ENCODE measurements around the gene GRID1. TPM values are rescaled to one million over a fixed set of nuclear protein-coding genes. Genes with fewer than 3 reads are reported as not detected.

Gene GRID1
- total RNA-seq, 3 donors from 2014 or later: 2.3 to 8.5 (median 5.9) TPM

GRCh38 chr10:86075512-86075911, 291.1 kb downstream of the GRID1 start:
- TF ChIP-seq POLR2A (IDR thresholded peaks at IDR 0.05) (no peak), POLR2AphosphoS5 (IDR thresholded peaks at IDR 0.05) (no peak), CTCF (IDR thresholded peaks at IDR 0.05) (no peak)
- Histone ChIP-seq H3K27me3 (no peaks in the 10 kb centered on the region), H3K36me3 (no peaks in the 10 kb centered on the region), H3K4me3 (no peak overlapping the region), H3K27ac (no peak overlapping the region), H3K9me3 (no peaks in the 10 kb centered on the region), H3K4me1 (no peaks in the 10 kb centered on the region)
- DNase-seq (ENCODE audit: low spot score in 2 of 2): no peak
- intact Hi-C loops (cut with DNase I; ENCODE audit: low total_unique reads): no loop called here

- Histone ChIP-seq H3K27me3 (no peaks in the 10 kb centered on the region), H3K36me3 (no peaks in the 10 kb centered on the region), H3K4me3 (no peak overlapping the region), H3K9me3 (no peaks in the 10 kb centered on the region), H3K27ac (no peak overlapping the region), H3K4me1 (no peaks in the 10 kb centered on the region)
- TF ChIP-seq POLR2AphosphoS5 (IDR thresholded peaks at IDR 0.05) (no peak), POLR2A (IDR thresholded peaks at IDR 0.05) (no peak), CTCF (IDR thresholded peaks at IDR 0.05) (no peak)
- DNase-seq (ENCODE audit: low spot score in 2 of 2): no peak
- intact Hi-C loops (cut with DNase I; ENCODE audit: low total_unique reads): no loop called here
These were observed 292.3 kb downstream of the GRID1 start for GRCh38 chr10:86074294-86074693.

- no peaks in the 10 kb centered on the region for H3K27me3 ChIP-seq
- H3K4me1 ChIP-seq: no peaks in the 10 kb centered on the region
- no peak for DNase-seq (ENCODE audit: low spot score in 2 of 2)
- H3K36me3 ChIP-seq: no peaks in the 10 kb centered on the region
- intact Hi-C loops (cut with DNase I; ENCODE audit: low total_unique reads): no loop called here
- H3K9me3 ChIP-seq: no peaks in the 10 kb centered on the region
- H3K27ac ChIP-seq: no peak overlapping the region
- H3K4me3 ChIP-seq: no peak overlapping the region
- no peak for TF ChIP-seq POLR2AphosphoS5 (IDR thresholded peaks at IDR 0.05)
- no peak for TF ChIP-seq CTCF (IDR thresholded peaks at IDR 0.05)
These were observed 293.2 kb downstream of the GRID1 start for GRCh38 chr10:86073199-86073977.

- intact Hi-C loops (cut with DNase I; ENCODE audit: low total_unique reads): no loop called here
- H3K4me3 ChIP-seq: no peak overlapping the region
- no peaks in the 10 kb centered on the region for H3K27me3 ChIP-seq
- H3K4me1 ChIP-seq: no peaks in the 10 kb centered on the region
- no peaks in the 10 kb centered on the region for H3K36me3 ChIP-seq
- H3K9me3 ChIP-seq: no peaks in the 10 kb centered on the region
- no peak overlapping the region for H3K27ac ChIP-seq
- no peak for TF ChIP-seq POLR2A (IDR thresholded peaks at IDR 0.05)
- no peak for TF ChIP-seq POLR2AphosphoS5 (IDR thresholded peaks at IDR 0.05)
- no peak for TF ChIP-seq CTCF (IDR thresholded peaks at IDR 0.05)
- no peak for DNase-seq (ENCODE audit: low spot score in 2 of 2)
These were observed 294.2 kb downstream of the GRID1 start for GRCh38 chr10:86072413-86072812.

GRCh38 chr10:86071758-86072157, 294.8 kb downstream of the GRID1 start:
- H3K4me1 ChIP-seq: no peaks in the 10 kb centered on the region
- H3K27me3 ChIP-seq: no peaks in the 10 kb centered on the region
- intact Hi-C loops (cut with DNase I; ENCODE audit: low total_unique reads): no loop called here
- H3K36me3 ChIP-seq: no peaks in the 10 kb centered on the region
- H3K27ac ChIP-seq: no peak overlapping the region
- H3K4me3 ChIP-seq: no peak overlapping the region
- no peaks in the 10 kb centered on the region for H3K9me3 ChIP-seq
- no peak for DNase-seq (ENCODE audit: low spot score in 2 of 2)
- TF ChIP-seq CTCF (IDR thresholded peaks at IDR 0.05) (no peak), POLR2AphosphoS5 (IDR thresholded peaks at IDR 0.05) (no peak), POLR2A (IDR thresholded peaks at IDR 0.05) (no peak)

All from breast epithelium (tissue), 4 donors.